ENCODE data around the gene CEPT1.
"Not testable (repeated sequence)": the region's sequence is repeated elsewhere in the genome, so short reads cannot be mapped to it uniquely, and the experiment has no call there.

CEPT1 gene

GRCh38 chr1:111139956-111140679 lies at the start of gene CEPT1, which contains the start of gene DRAM2:
Gene CEPT1, plus strand, starts transcription at chr1:111140223. Its CDS starts 7,492 bp downstream, at chr1:111147715.
Gene DRAM2, minus strand, starts transcription at chr1:111140093. Its CDS starts 8,539 bp downstream, at chr1:111131554.
- peak; percentile 93 for DNase-seq (ENCODE audit: low spot score)

- DNase-seq (ENCODE audit: low spot score): not testable (repeated sequence)
Observed at GRCh38 chr1:111095421-111095820, 44.6 kb upstream of the CEPT1 start.

GRCh38 chr1:111097356-111098099 lies 42.5 kb upstream of the CEPT1 start:
- DNase-seq (ENCODE audit: low spot score): no peak

GRCh38 chr1:111099289-111099688 lies 40.7 kb upstream of the CEPT1 start:
- no peak for DNase-seq (ENCODE audit: low spot score)

- no peak for DNase-seq (ENCODE audit: low spot score)
Observed at GRCh38 chr1:111101854-111102642, 38.0 kb upstream of the CEPT1 start.

- DNase-seq (ENCODE audit: low spot score): no peak
Observed at GRCh38 chr1:111104981-111105380, 35.0 kb upstream of the CEPT1 start.

GRCh38 chr1:111110197-111110899 lies 29.7 kb upstream of the CEPT1 start:
- no peak for DNase-seq (ENCODE audit: low spot score)

GRCh38 chr1:111116496-111116895 lies 23.5 kb upstream of the CEPT1 start:
- no peak for DNase-seq (ENCODE audit: low spot score)

- DNase-seq (ENCODE audit: low spot score): no peak
Observed at GRCh38 chr1:111126354-111126753, 13.7 kb upstream of the CEPT1 start.

GRCh38 chr1:111127923-111128643 lies 11.9 kb upstream of the CEPT1 start:
- DNase-seq (ENCODE audit: low spot score): no peak

- no peak for DNase-seq (ENCODE audit: low spot score)
Observed at GRCh38 chr1:111129376-111129775, 10.6 kb upstream of the CEPT1 start.

GRCh38 chr1:111131693-111132092 lies 8.3 kb upstream of the CEPT1 start:
- DNase-seq (ENCODE audit: low spot score): no peak

GRCh38 chr1:111133866-111134265 lies 6.2 kb upstream of the CEPT1 start:
- no peak for DNase-seq (ENCODE audit: low spot score)

GRCh38 chr1:111139324-111139955 lies 583 bp upstream of the CEPT1 start:
- peak; percentile 18 for DNase-seq (ENCODE audit: low spot score)

- DNase-seq (ENCODE audit: low spot score): no peak
Observed at GRCh38 chr1:111140680-111140967, 601 bp downstream of the CEPT1 start.

GRCh38 chr1:111141245-111142220 lies 1.5 kb downstream of the CEPT1 start:
- no peak for DNase-seq (ENCODE audit: low spot score)

- DNase-seq (ENCODE audit: low spot score): no peak
Observed at GRCh38 chr1:111142356-111142975, 2.4 kb downstream of the CEPT1 start.

GRCh38 chr1:111145542-111145941 lies 5.5 kb downstream of the CEPT1 start:
- no peak for DNase-seq (ENCODE audit: low spot score)

All from CD4-positive, alpha-beta T cell treated with Interleukin-15 for 4 hours (primary cell).